AG20443 (cell line): Measurements from ENCODE around the gene LAPTM5.

ENCODE experiments used
- DNase-seq: peaks from one replicate; pipeline ENCODE4 v3.0.0; 2012; ENCODE audit warnings: low spot score, mixed read lengths

Gene LAPTM5

DNA sequence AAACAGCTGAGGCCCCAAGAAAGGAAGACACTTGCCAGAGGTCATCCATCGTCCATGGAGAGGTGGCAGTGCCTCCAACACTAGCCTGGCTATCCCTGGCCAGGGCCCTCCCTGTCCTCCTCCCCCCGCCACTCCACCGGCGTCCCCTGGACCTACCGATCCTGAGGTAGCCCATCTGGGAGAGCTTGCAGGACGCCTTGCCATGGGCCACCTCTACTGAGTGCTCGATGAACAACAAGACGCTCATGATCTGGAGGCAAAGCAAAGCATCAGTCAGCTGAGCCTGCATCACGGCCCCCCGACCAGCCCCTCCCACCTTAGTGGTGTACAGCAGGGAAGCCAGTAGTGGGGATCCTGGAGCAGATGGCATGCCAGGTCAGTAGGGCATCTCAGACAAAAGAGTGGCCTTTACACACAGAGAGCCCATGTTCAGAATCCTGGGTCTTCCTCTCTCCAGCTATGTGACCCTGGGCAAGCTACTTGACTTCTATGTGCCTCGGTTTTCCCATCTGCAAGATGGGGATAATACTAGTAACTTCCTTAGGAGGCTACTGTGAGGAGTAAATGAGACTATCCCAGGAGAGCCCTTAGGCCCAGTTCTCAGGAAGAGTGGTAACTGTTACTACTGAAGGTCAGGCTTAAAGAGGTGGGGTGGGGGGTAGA is 15.1 kb downstream of the LAPTM5 start:
- DNase-seq: no peak

DNA sequence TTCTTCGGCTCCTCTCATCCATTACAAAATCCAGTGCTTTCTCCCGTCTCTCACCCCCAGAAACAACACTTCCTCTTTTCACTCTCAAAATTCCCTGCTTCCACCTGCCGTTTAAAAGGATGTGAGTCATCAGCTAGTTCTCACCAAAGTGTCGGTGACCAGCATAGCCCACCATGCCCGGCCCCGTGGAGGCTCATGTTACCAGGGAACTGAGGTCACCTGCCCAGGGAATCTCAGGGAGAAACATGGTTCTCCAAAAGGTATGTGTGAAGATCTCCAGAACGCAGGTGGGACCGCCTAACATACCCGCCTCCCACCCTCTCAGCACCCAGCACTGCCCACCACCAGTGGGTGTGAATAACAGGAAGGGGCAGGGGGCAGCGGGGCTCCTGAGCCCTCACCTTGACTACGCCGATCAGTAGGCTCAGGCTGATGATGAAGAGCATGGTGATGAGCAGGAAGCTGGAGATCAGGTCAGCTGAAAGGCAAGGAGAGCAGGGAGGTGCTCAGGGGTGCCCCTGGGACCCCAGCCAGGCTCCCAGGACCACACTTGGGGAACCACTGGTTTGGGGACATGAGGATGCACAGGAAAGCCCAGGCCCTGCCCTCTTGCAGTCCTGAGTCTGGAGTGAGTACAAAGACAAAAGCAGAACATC is 16.2 kb downstream of the LAPTM5 start:
- no peak for DNase-seq

DNA sequence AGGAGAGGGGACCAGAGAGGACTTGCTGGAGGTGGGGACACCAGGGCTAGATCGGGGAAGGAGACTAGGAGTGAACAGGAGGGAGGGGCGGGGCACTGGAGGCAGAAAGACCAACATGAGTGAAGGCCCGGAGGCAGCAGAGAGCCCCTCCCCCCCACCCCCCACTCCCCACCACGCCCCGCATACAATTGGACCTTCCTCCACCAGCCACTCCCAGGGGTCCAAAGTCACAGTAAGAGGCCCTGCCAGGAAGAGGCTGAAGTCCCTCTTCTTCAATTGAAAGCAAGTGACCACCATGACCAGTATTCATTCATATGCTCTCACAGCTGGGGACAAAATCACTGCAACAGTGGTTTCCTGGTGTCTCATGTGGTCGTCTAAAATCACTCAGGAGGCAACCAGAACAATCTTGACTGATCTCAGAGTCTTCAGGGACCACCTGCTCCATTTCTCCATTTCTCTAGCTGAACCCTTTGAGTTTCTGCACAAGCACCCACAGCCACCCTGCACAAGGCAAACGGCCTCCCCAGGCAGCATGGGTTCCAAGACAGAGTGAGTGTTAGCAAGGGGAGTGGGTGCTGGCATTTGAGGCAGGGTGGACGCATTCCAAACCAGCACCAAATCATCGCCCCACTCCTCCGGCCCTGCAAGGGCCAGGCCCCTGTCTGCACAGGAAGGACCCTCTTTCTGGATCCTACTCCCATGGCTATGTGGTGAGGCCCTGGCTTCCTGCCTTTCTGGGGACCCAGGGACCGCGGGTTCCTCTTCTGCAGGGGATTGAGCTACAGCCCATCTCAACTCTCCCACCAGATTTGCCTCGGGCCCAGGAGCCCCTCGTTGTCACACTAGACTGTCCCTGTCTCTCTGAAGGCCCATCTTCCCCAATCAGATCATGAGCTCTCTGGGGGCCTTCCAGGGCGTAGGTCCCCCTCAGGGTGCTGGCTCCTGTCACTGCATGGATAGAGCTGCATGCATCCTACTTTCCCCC is 17.0 kb downstream of the LAPTM5 start:
- DNase-seq: no peak

DNA sequence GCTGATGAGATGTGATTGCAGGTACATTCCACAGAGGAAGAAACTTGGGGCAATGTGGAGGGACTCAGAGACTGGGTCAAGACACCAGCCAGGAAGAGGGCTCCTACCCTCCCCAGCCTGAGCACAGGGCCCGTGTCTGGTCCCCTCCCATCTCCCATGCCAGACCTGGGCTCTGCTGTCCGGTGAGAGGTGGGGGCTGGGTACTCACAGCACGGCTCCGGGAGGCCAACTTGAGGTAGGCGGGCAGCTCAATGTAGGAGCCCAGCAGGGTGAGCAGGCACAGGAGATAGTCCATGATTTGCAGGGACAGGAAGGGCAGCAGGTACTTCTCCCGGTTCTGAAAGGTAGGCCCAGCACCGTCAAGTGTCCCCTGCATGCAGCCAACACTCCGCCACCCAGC is 18.0 kb downstream of the LAPTM5 start:
- DNase-seq: no peak

DNA sequence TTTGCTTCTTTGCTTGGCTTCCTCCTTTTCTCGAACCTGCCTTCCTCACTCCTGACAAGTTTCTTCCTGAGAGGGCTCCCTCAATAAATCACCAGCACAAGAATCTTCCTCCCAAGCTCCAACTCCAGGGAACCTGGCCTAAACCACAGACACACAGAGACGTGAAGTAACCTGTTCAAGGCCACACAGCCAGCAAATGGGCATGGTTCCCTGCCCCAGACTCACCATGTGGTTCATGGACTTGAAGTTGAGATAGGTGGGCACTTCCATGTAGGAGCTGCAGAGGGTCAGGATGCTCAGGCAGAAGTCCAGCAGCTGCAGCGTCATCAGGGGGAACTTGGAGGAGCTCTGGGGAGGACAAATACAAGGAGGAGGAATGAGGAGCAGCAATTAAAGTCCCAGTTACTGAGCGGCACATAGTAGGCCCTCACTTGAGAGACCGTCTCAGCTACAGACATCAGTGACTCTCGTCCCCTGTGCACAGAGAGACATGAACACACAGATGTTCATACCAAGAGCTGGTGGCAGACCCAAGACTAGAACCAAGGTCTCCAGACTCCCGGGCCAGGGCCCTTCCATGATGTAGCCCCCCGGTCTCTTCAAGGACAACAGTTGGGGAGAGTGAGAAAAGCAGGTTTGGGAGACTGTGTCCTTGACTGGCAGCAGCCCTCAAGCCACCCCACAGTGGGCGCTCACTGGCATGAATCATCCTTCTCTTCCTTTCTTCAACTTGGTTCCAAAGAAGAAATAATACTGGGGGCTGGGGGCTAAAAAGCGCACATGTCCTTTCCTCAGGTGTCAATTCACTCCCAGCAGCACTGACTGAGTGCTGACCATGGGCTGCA is 18.6 kb downstream of the LAPTM5 start:
- no peak for DNase-seq

DNA sequence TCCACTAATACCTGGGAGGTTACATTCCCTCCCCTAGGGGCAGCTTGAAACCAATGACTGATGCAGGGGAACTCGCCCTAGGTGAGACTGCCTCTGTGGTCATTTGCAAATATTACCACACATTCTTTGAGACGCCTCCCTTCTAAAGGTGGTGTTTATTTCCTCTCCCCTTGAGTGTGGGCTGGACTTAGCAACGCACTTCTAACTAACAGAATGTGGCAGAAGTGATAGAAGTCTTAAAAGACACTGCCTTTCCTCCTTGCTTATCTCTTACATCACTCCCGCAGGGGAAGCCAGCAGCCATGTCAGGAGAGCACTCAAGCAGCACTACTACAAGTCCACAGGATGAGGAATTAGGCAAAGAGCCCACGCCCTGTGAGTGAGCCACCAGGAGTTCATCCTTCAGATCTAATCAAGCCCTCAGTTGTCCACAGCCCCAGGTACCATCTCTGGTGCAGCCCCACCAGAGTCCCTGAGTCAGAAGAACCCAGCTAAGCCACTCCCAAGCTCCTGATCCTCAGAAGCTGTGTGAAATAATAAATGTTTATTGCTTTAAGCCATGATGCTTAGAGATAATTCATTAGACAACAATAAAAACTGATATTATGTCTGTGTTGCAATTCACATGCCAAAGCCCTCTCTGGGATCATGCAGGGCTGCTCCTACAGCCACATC is 19.4 kb downstream of the LAPTM5 start:
- DNase-seq: no peak

DNA sequence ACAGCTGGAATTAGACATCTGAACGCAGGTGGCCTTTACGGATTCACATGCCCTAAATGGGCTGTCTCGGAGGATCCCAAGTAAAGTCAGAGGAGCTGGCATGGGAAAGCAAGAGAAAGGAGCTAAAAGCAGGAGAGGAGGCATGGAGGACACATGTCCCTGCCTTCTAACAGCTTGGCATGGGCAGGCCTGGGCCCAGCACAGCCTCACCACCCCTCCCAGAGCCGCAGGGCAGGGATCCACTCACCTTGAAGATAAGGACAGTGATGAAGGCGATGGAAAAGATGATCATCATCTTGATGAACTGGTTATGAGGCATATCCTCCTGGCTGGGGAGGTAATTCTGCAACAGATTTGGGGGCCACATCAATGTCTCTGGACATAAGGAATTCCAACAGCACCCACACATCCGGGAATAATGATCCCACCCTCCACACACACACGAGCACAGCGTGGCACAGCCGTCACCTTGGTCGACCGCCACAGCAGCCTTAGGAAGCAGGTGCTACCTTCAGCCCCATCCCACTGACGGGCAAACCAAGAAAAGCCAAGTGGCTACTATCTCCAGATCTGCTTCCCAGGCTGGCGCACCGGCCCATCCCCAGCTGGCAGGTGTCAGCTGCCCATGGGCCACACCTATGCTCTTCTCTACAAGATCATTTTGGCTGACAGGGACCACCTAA is 20.1 kb downstream of the LAPTM5 start:
- no peak for DNase-seq

DNA sequence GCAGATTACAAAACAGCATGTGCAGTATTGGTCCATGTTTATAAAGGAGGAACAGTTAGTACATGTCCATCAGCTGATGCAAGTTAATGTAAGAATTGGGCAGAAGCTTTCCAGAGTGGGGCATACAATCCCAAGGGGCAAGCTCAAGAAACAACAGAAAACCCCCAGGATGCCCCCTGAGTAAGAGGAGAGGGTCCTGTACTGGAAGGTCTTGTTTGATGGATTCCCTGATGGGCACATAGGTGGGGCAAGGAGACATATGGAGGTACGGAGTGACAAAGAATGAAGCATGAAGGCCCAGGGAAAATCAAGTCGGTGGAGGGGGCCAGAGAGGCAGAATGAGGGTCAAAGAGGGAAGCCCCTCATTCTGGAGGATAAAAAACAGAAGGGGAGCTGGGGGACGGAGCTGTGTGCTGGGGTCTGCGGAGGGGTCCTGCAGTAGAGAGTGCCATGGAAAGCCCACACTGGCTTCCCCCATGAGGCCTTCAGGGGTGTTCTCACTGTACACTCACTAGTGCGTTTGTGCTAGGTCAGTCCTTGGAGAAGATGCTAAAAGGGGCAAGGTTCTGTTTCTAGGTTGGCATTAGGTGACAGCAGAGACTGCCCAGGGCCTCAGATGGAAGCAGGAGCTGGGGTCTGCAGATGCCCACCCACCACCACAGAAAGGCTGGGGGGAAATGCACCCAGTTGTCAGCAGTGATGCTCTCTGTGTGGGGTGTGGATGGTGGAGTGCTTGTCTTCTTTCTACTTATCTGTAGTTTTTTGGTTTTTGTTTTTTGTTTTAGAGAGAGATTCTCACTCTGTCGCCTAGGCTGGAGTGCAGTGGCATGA is 21.7 kb downstream of the LAPTM5 start:
- DNase-seq: no peak

DNA sequence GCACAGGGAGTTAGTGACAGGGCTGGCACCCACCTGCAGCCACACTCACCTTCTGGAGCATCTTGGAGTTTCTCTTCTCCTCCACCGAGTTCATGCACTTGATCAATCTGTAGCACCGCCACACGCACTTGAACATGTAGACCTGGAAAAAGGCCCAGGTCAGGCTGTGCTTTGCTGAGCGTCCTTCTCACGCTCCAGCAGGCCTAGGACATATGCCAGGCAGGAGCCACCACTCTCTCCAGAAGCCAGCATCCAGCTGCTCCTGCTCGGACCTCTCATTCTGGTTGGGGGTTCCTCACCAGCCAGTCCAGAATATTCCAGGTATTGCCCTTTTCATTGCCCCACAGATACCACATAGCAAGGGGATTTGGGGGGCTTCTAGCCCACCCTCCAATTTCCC is 22.4 kb downstream of the LAPTM5 start:
- no peak for DNase-seq

DNA sequence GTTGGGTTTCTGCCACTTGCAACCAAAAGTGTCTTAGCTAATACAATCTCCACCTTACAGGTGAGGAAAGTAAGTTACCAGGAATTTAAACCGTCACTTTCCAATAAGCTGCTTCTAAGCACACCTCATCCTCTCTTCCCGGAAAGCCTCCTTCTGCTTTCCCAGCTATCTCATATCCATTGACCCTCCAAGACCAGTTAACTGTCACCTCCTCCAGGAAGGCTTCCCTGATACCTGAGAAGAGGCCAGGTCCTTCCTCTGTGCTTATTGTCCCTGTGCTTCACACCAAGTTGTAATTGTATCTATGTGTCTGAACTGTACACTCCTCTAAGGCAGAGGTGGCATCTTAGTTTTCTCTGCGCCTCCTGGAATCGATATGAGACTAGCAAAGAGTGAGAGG is 23.0 kb downstream of the LAPTM5 start:
- DNase-seq: no peak

DNA sequence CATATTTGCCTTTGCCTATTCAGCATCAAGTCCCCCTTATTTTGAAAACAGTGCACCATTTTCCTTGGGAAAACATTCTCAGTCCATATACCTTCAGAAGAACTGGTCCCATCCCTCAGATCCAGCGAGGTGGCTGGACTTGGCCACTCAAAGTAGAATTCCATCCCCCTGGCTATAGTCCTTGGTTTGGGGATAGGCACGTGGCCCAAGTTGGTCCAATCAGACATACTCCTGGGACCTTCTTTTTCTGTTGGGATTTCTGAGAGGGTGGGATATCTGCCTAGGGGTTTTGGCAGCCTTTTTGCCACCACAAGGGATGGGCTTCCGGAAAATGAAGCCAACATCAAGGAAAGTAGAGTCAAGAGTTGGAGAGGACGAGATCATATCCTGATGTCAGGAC is 23.5 kb downstream of the LAPTM5 start:
- DNase-seq: no peak

DNA sequence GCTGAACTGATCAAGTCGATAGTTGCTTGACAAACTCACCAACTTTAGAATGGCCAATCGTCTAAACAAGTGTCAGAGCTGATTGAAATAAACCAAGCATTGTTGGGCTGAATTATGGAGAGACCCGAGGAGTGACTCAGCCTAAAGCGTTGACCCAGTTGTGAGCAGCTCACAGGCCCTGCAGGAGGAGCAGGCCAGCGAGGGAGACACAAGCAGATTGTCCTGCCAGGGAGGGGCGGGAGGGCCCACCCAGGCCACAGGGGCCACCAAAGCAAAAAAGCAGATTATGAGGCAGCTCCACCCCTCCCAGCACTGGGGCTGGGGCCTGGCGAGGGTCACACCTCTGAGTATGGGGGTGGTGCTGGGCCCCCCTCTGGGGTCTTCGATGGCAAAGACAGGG is 24.1 kb downstream of the LAPTM5 start:
- no peak for DNase-seq

DNA sequence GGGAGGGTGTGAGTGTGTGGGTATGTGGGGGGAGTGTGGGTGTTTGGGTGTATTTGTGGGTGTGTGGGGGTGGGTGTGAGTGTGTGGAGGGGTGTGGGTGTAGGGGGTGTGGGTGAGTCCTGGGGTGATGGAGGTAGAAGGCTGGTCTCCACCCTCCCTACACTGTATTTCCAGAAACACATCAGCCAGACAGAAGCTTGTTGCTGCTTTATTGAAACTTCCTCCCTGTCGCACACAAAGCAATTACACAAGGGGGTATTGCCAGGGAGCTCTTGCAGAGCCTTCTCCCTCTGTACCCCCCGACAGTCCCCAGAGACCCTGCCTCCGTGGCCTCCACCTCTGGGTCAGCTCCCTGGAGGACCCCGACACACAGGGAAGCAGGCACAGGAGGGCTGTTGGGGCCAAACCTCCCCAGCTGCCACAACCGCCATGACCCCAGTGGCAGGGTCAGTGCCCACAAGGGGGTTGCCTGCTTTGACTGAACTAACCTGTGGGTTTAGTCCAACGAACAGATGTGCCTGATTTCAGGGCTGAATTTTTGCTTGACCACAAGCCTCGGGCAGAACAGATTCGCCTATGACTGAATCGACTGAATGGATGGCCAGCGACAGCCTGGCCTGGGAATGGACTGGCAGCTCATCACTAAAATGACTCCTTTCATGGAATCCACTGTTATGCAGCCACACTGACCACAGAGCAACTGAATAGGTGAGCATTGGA is 25.1 kb downstream of the LAPTM5 start:
- DNase-seq: peak; percentile 58

DNA sequence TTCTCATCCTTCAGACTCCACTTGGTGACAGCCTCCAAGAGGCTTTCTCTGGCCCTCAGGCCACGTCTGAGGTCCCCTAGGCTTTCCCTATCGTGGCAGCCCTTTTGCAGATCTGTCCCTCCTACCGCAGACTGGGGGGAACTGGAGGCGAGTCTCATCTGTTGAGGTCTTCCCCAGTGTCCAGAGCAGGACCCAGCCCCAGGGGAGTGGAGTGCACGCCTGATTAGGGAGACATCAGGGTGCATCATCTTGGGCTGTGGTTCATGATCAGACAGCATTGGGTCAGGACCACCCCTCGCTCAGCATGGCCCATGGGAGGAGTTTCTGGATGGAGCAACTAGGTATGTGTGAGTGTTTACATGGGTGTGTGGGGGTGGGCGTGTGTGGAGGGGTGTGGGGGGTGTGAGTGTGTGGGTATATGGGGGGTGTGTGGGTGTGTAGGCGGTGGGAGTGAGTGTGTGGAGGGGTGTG is 25.7 kb downstream of the LAPTM5 start:
- no peak for DNase-seq

DNA sequence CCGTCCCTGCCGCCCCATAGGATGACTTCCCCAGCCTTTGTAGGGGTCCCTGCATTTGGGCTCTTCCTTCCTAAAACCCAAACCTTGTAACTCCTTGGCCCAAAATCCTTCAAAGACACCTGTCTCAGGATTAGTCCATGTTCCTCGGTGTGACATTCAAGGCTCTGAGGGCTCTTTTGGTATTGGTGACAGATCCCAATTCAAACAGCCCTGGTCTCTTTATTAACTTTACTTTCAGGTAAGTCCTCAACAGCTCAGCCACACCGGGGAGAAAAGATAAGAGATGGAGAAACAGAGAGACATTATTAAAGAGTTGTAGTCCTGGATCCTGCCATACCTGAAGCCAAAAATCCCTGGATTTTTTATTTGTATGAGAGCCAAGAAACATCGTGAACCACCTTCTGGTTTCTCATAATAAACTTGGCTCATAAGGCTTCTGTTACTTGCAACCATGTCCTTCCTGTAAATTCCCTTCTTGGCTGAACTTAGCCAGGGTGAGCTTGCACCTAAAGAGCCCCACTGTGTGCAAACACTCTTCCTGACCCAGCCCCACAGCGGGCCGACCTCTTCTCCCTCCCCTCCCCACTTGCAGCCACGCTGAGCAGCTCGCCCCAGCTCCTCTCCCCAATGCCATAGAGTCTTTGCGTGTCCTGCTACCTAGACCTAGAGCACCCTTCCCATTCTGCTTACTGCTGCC is 26.3 kb downstream of the LAPTM5 start:
- DNase-seq: no peak

DNA sequence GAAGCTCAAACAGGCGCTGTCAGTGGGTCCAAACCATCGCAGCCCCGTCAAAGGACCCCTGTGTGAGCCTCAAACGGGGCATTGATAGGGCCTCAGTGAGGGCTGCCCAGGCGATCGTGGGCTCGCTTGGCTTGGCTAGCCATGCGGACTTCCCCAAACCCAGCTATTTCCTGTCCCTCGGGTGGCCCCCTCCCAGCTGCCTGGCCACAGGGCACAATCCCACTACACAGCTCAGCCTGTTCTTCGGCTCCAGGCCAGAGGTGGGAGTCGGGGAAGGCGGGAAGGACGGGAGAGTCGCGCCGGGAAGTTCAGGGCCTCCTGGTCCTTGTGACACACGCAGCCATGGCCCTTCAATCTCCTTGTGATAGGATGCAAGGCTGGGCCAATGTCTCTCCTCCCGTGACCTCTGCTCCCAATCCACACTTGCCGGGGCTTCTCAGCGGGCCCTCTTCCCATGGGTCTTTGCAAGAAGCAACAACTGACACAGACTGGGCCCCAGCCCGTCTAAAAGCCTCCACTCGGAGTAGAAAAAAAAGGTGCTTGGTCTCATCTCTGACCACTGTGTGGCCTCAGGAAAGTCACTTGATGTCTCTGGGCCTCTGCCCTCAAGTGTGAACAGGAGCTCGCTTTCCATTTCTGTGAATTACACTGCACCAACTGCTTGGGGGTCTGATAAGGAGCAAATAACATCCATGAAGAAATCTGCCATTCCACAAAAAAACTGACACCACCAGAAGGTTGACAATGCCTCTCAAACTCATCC is 27.0 kb downstream of the LAPTM5 start:
- DNase-seq: no peak

DNA sequence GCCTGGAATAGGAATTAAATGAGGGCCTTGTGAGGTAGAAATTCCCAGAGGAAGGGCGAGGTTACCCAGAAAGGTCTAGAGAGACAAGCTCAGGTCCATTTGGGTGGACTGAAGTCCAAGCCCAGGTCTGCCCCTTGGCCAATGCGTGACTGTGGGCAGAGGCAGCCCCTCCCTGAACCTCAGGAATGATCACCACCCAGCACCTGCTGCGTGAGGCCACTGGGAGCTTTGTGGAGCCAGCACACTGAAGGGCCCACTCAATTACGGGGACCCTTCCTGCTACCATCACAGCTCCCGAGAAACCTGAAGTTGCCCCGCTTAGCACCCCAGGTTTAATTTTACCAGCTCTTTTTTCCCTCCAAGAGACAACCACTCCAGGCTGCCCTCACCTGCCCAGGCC is 27.7 kb downstream of the LAPTM5 start:
- no peak for DNase-seq
